Testis (tissue), 3 donors: ENCODE data around the gene HSD3B1. TPM values are rescaled to one million over a fixed set of nuclear protein-coding genes. Genes with fewer than 3 reads are reported as not detected.

Source experiments
- DNase-seq: peaks from one replicate; pipeline ENCODE4 v3.0.0-alpha.2; 2019
- H3K27ac ChIP-seq, 2 donors: fragments of 200-600 bp; sonication (generic); one replicate each; pipeline ENCODE4 v1.5.1; 2019
- H3K27me3 ChIP-seq: fragments of 200-600 bp; sonication (generic); one replicate; pipeline ENCODE4 v1.5.1; 2019
- H3K36me3 ChIP-seq: fragments of 200-600 bp; sonication (generic); one replicate; pipeline ENCODE4 v1.5.1; 2017; ENCODE audit warnings: low read depth; ENCODE audit errors: missing control alignments
- H3K4me1 ChIP-seq: fragments of 200-600 bp; sonication (generic); one replicate; pipeline ENCODE4 v1.5.1; 2019
- H3K4me3 ChIP-seq, 2 donors: fragments of 200-600 bp; sonication (generic); one replicate each; pipeline ENCODE4 v1.5.1; 2017 to 2019
- H3K9me3 ChIP-seq: fragments of 200-600 bp; sonication (generic); one replicate; pipeline ENCODE4 v1.5.1; 2017
- CTCF ChIP-seq, 3 experiments: fragments of 450-650 bp in 2 of 3; fragments of 200-600 bp in 1 of 3; sonication (generic) in 1 of 3; IDR thresholded peaks; one replicate each; pipeline ENCODE4 v1.5.1; 2016 to 2019; ENCODE audit warnings: antibody characterized with exemption in 3 of 3, mild to moderate bottlenecking in 2 of 3, moderate library complexity in 1 of 3
- POLR2A ChIP-seq: fragments of 450-650 bp; IDR thresholded peaks from one replicate; pipeline ENCODE4 v1.6.1; 2017; ENCODE audit warnings: antibody characterized with exemption, mild to moderate bottlenecking, moderate library complexity
- WGBS, 2 donors: methylation state at CpG; one replicate each; pipeline ENCODE4 v1.1.5; 2018; 5-methylcytosine and 5-hydroxymethylcytosine counted together
- intact Hi-C: fragments of 100-400 bp; cut with DNase I; formaldehyde crosslinking; loops from one replicate; pipeline ENCODE4 v1.15.1; 2023; ENCODE audit warnings: low total_unique reads
- polyA plus RNA-seq: library from polyadenylated mRNA; stranded (reverse); fragments of 350-450 nt; fragmentation: Illumina TruSeq; extraction: RNeasy Lipid Tissue Mini Kit (QIAGEN cat#74804); gene quantifications from one replicate; pipeline ENCODE4 v1.2.3, GENCODE V29; 2014; ENCODE audit warnings: low read depth, low replicate concordance; ENCODE audit not compliant: insufficient read depth
- total RNA-seq, 2 donors: library from RNA; depleted of rRNA; stranded (reverse); fragments of >200 nt; gene quantifications; one replicate each; pipeline ENCODE4 v1.2.3, GENCODE V29; 2016

The HSD3B1 gene
- total and polyA plus RNA-seq, 3 donors from 2014 or later = 0.24 TPM; not detected in 2

- Histone ChIP-seq H3K27me3 (no peaks in the 10 kb centered on the region), H3K9me3 (no peaks in the 10 kb centered on the region), H3K27ac (no peak overlapping the region), H3K4me3 (no peak overlapping the region), H3K36me3 (no peaks in the 10 kb centered on the region), H3K4me1 (no peaks in the 10 kb centered on the region)
- TF ChIP-seq POLR2A = no peak
- no peak for TF ChIP-seq CTCF (IDR thresholded peaks at IDR 0.05)
- WGBS, 2 donors = 55 to 59% methylated on average over 5 of the region's 5 CpGs
- DNase-seq = no peak
- intact Hi-C loops = no loop called here
Measured at GRCh38 chr1:119472080-119472818, 34.8 kb upstream of the HSD3B1 start.

GRCh38 chr1:119472819-119473175 lies 34.2 kb upstream of the HSD3B1 start:
- no peak for DNase-seq
- intact Hi-C loops = no loop called here
- no peaks in the 10 kb centered on the region for H3K27me3 ChIP-seq
- 54 to 71% methylated on average over 3 of the region's 3 CpGs for WGBS, 2 donors
- no peak overlapping the region for H3K27ac ChIP-seq
- H3K4me1 ChIP-seq = no peaks in the 10 kb centered on the region
- no peaks in the 10 kb centered on the region for H3K36me3 ChIP-seq
- TF ChIP-seq POLR2A (no peak), CTCF (IDR thresholded peaks at IDR 0.05) (no peak)
- H3K4me3 ChIP-seq = no peak overlapping the region
- no peaks in the 10 kb centered on the region for H3K9me3 ChIP-seq

GRCh38 chr1:119475866-119476439 lies 31.1 kb upstream of the HSD3B1 start:
- Histone ChIP-seq H3K27ac (no peak overlapping the region), H3K27me3 (no peaks in the 10 kb centered on the region), H3K9me3 (no peaks in the 10 kb centered on the region), H3K4me3 (no peak overlapping the region), H3K36me3 (no peaks in the 10 kb centered on the region), H3K4me1 (no peaks in the 10 kb centered on the region)
- intact Hi-C loops = no loop called here
- no peak for TF ChIP-seq POLR2A
- TF ChIP-seq CTCF (IDR thresholded peaks at IDR 0.05) = peak; percentile 23 to 56 (median 52)
- 48 to 49% methylated on average over 9 of the region's 9 CpGs for WGBS, 2 donors
- peak; percentile 73 for DNase-seq

- intact Hi-C loops = no loop called here
- no peak for TF ChIP-seq CTCF (IDR thresholded peaks at IDR 0.05)
- TF ChIP-seq POLR2A = no peak
- peaks cover 2% of the 10 kb centered on the region for H3K4me1 ChIP-seq
- H3K9me3 ChIP-seq = no peaks in the 10 kb centered on the region
- H3K27me3 ChIP-seq = no peaks in the 10 kb centered on the region
- WGBS, 2 donors = 88 to 95% methylated on average over 5 of the region's 5 CpGs
- no peak overlapping the region for H3K27ac ChIP-seq
- H3K4me3 ChIP-seq = no peak overlapping the region
- DNase-seq = peak; percentile 23
- no peaks in the 10 kb centered on the region for H3K36me3 ChIP-seq
Measured at GRCh38 chr1:119477710-119478109, 29.3 kb upstream of the HSD3B1 start.

GRCh38 chr1:119480175-119480574 lies 26.8 kb upstream of the HSD3B1 start:
- Histone ChIP-seq H3K9me3 (no peaks in the 10 kb centered on the region), H3K36me3 (no peaks in the 10 kb centered on the region), H3K4me1 (peaks cover 13% of the 10 kb centered on the region), H3K27me3 (no peaks in the 10 kb centered on the region), H3K4me3 (no peak overlapping the region), H3K27ac (no peak overlapping the region)
- WGBS, 2 donors = 87 to 91% methylated on average over 2 of the region's 2 CpGs
- no peak for TF ChIP-seq POLR2A
- no peak for DNase-seq
- intact Hi-C loops = no loop called here
